Kidney (tissue), 22 donors: Measurements from ENCODE around the gene TRPM7. TPM values are rescaled to one million over a fixed set of nuclear protein-coding genes. Genes with fewer than 3 reads are reported as not detected.

Experiments used
- DNase-seq, 5 donors: peaks; one replicate each; pipeline ENCODE4 v3.0.0-alpha.2; 2013 to 2020
- FAIRE-seq: peaks from 2 replicates; lab custom pipeline; 2012; peaks lifted over from hg19 to GRCh38; lab: Jason Lieb, UNC
- H3K27ac ChIP-seq, 2 donors: one replicate each; pipeline ENCODE4 v1.7.0; 2013; ENCODE audit warnings: low read depth in 2 of 2, low read length in 2 of 2, inconsistent platforms in 1 of 2
- H3K27me3 ChIP-seq: one replicate; pipeline ENCODE4 v1.7.1; 2013; ENCODE audit warnings: low read length, inconsistent platforms; ENCODE audit not compliant: control insufficient read depth, insufficient read depth
- H3K36me3 ChIP-seq, 3 donors: one replicate each; pipeline versions ENCODE4 v1.7.0 to v1.7.1; 2013; ENCODE audit warnings: low read length in 3 of 3, control low read depth in 1 of 3, inconsistent platforms in 1 of 3; ENCODE audit not compliant: insufficient read depth in 3 of 3, control insufficient read depth in 2 of 3
- H3K4me1 ChIP-seq, 3 donors: one replicate each; pipeline versions ENCODE4 v1.7.0 to v1.7.1; 2013; ENCODE audit warnings: low read length in 3 of 3, inconsistent platforms in 1 of 3, low read depth in 1 of 3; ENCODE audit not compliant: control insufficient read depth in 2 of 3, insufficient read depth in 2 of 3
- H3K4me3 ChIP-seq, 3 donors: one replicate each; pipeline versions ENCODE4 v1.7.0 to v1.8.1; 2013; ENCODE audit warnings: low read length in 3 of 3, control low read depth in 1 of 3, inconsistent platforms in 1 of 3
- H3K9ac ChIP-seq, 3 donors: one replicate each; pipeline versions ENCODE4 v1.7.0 to v1.7.1; 2013; ENCODE audit warnings: low read length in 3 of 3, control low read depth in 1 of 3, inconsistent platforms in 1 of 3
- H3K9me3 ChIP-seq, 3 donors: one replicate each; pipeline versions ENCODE4 v1.7.0 to v1.7.1; 2013; ENCODE audit warnings: low read length in 3 of 3, control low read depth in 1 of 3, inconsistent platforms in 1 of 3; ENCODE audit not compliant: control insufficient read depth in 2 of 3, insufficient read depth in 1 of 3
- intact Hi-C: fragments of 100-400 bp; cut with DNase I; formaldehyde crosslinking; loops from one replicate; pipeline ENCODE4 v1.11.1; 2022
- long read RNA-seq, 10 donors: library from polyadenylated mRNA in 1 of 10; unstranded in 1 of 10; transcript quantifications; one replicate each; pipeline ENCODE4 v2.0.0 and lab custom pipeline, GENCODE V29; 2021 to 2026
- polyA plus RNA-seq: library from polyadenylated mRNA; stranded (reverse); fragments of 350-450 nt; fragmentation: Illumina TruSeq; extraction: RNeasy Lipid Tissue Mini Kit (QIAGEN cat#74804); gene quantifications from one replicate; pipeline ENCODE4 v1.2.3, GENCODE V29; 2014; ENCODE audit warnings: low read depth, low replicate concordance; ENCODE audit not compliant: insufficient read depth
- total RNA-seq: library from RNA; stranded (reverse); fragmentation: NEBNext Ultra II Directional; extraction: Animal tissue kit (Norgen Biotek cat#: 25700); gene quantifications from one replicate; pipeline ENCODE4 v1.2.1, GENCODE V29; 2021
- TF ChIP-seq, protein P1 (sequence below): IDR thresholded peaks from 3 replicates; pipeline ENCODE4 v1.5.1; 2012; ENCODE audit warnings: mild to moderate bottlenecking, moderate library complexity, borderline replicate concordance; ENCODE audit not compliant: insufficient read depth; ENCODE audit errors: extremely low read depth
- donor health status: control.
- donor health status: control.
- donor health status: control.
- donor health status: control.
- donor health status: control.
- donor health status: DM: yes; HTN: yes; CAD: no.
- donor health status: Normal renal cell carcinoma (clear cell type).

TRPM7 gene, protein sequence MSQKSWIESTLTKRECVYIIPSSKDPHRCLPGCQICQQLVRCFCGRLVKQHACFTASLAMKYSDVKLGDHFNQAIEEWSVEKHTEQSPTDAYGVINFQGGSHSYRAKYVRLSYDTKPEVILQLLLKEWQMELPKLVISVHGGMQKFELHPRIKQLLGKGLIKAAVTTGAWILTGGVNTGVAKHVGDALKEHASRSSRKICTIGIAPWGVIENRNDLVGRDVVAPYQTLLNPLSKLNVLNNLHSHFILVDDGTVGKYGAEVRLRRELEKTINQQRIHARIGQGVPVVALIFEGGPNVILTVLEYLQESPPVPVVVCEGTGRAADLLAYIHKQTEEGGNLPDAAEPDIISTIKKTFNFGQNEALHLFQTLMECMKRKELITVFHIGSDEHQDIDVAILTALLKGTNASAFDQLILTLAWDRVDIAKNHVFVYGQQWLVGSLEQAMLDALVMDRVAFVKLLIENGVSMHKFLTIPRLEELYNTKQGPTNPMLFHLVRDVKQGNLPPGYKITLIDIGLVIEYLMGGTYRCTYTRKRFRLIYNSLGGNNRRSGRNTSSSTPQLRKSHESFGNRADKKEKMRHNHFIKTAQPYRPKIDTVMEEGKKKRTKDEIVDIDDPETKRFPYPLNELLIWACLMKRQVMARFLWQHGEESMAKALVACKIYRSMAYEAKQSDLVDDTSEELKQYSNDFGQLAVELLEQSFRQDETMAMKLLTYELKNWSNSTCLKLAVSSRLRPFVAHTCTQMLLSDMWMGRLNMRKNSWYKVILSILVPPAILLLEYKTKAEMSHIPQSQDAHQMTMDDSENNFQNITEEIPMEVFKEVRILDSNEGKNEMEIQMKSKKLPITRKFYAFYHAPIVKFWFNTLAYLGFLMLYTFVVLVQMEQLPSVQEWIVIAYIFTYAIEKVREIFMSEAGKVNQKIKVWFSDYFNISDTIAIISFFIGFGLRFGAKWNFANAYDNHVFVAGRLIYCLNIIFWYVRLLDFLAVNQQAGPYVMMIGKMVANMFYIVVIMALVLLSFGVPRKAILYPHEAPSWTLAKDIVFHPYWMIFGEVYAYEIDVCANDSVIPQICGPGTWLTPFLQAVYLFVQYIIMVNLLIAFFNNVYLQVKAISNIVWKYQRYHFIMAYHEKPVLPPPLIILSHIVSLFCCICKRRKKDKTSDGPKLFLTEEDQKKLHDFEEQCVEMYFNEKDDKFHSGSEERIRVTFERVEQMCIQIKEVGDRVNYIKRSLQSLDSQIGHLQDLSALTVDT (N-terminal part only)
- total RNA-seq = 38.3 TPM
- polyA plus RNA-seq = 17.0 TPM
- long read RNA-seq, donor 1, full-length matches to known transcripts = 1 of 1 reads
- long read RNA-seq, donor 1, partial matches to known transcripts = 0 of 1 reads
- long read RNA-seq, donor 1, other reads (novel, unspliced or antisense) = 0 of 1 reads
- long read RNA-seq, donor 2, full-length matches to known transcripts = 1 of 1 reads
- long read RNA-seq, donor 2, partial matches to known transcripts = 0 of 1 reads
- long read RNA-seq, donor 2, other reads (novel, unspliced or antisense) = 0 of 1 reads
- long read RNA-seq, donor 3 = 0 reads
- long read RNA-seq, donor 4 = 0 reads
- long read RNA-seq, donor 5 = 0 reads
- long read RNA-seq, donor 6, partial matches to known transcripts = 5 of 5 reads
- long read RNA-seq, donor 6, other reads (novel, unspliced or antisense) = 0 of 5 reads
- long read RNA-seq, donor 7, partial matches to known transcripts = 1 of 7 reads
- long read RNA-seq, donor 7, other reads (novel, unspliced or antisense) = 6 of 7 reads
- long read RNA-seq, donor 8 = 0 reads
- long read RNA-seq, donor 9 = 0 reads
- long read RNA-seq, donor 10, partial matches to known transcripts = 0 of 1 reads
- long read RNA-seq, donor 10, other reads (novel, unspliced or antisense) = 0 of 1 reads

- DNase-seq (peak; percentile 90 to 97 (median 94)), FAIRE-seq (no peak)
- Histone ChIP-seq H3K4me3 (peak within 1 kb of the TSS; percentile 83 to 91 (median 87)), H3K27me3 (no peaks in the 10 kb centered on the region), H3K9me3 (no peaks in the 10 kb centered on the region), H3K27ac (peak within 1 kb of the TSS; percentile 99), H3K4me1 (peaks cover 0 to 9% (median 7%) of the 10 kb centered on the region in 3 donors), H3K36me3 (no peaks in the 10 kb centered on the region), H3K9ac (peak within 1 kb of the TSS; percentile 87 to 99 (median 96))
- intact Hi-C loops = no loop called here
- TF ChIP-seq, protein P1, sequence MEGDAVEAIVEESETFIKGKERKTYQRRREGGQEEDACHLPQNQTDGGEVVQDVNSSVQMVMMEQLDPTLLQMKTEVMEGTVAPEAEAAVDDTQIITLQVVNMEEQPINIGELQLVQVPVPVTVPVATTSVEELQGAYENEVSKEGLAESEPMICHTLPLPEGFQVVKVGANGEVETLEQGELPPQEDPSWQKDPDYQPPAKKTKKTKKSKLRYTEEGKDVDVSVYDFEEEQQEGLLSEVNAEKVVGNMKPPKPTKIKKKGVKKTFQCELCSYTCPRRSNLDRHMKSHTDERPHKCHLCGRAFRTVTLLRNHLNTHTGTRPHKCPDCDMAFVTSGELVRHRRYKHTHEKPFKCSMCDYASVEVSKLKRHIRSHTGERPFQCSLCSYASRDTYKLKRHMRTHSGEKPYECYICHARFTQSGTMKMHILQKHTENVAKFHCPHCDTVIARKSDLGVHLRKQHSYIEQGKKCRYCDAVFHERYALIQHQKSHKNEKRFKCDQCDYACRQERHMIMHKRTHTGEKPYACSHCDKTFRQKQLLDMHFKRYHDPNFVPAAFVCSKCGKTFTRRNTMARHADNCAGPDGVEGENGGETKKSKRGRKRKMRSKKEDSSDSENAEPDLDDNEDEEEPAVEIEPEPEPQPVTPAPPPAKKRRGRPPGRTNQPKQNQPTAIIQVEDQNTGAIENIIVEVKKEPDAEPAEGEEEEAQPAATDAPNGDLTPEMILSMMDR = no peak
These were observed at the start of gene TRPM7 for GRCh38 chr15:50686469-50687301. TRPM7 (minus strand) TSS chr15:50686797; CDS start chr15:50686533, 264 bp downstream.

GRCh38 chr15:50735156-50735555 lies 48.6 kb upstream of the TRPM7 start:
- intact Hi-C loops = no loop called here
- no peak for DNase-seq
- H3K4me3 ChIP-seq = no peak overlapping the region
- no peak overlapping the region for H3K9ac ChIP-seq
- H3K36me3 ChIP-seq = peaks cover 2 to 19% (median 7%) of the 10 kb centered on the region in 3 donors
- no peaks in the 10 kb centered on the region for H3K27me3 ChIP-seq
- H3K27ac ChIP-seq = no peak overlapping the region
- peaks cover 0 to 6% (median 0%) of the 10 kb centered on the region in 3 donors for H3K4me1 ChIP-seq
- H3K9me3 ChIP-seq = no peaks in the 10 kb centered on the region
- no peak for FAIRE-seq
- TF ChIP-seq, protein P1 = no peak
